Right renal pelvis (tissue), 4 donors: Measurements from ENCODE around the gene C1orf174. TPM values are rescaled to one million over a fixed set of nuclear protein-coding genes. Genes with fewer than 3 reads are reported as not detected.

Source experiments
- DNase-seq, 4 donors: peaks; one replicate each; pipeline ENCODE4 v3.0.0-alpha.2; 2013; ENCODE audit warnings: low read depth in 4 of 4, low spot score in 3 of 4, missing footprints in 1 of 4
- polyA plus RNA-seq, 4 donors: library from polyadenylated mRNA; unstranded; fragments of 120-200 nt; gene quantifications; one replicate each; pipeline ENCODE4 v1.2.1, GENCODE V29; 2013; ENCODE audit not compliant: insufficient read length in 4 of 4

Gene C1orf174
- polyA plus RNA-seq, result 10 to 100 TPM; 25.1 to 31.2 (median 29.3) TPM

- peak; percentile 97 to 99 (median 98) for DNase-seq
Observed at GRCh38 chr1:3900150-3900968, at the start of gene C1orf174. C1orf174 (minus strand) TSS chr1:3900272; CDS start chr1:3900186, 86 bp downstream.

GRCh38 chr1:3948344-3948743 is 48.3 kb upstream of the C1orf174 start:
- DNase-seq, result no peak

- no peak for DNase-seq
Observed at GRCh38 chr1:3945916-3946840, 46.1 kb upstream of the C1orf174 start.

DNA sequence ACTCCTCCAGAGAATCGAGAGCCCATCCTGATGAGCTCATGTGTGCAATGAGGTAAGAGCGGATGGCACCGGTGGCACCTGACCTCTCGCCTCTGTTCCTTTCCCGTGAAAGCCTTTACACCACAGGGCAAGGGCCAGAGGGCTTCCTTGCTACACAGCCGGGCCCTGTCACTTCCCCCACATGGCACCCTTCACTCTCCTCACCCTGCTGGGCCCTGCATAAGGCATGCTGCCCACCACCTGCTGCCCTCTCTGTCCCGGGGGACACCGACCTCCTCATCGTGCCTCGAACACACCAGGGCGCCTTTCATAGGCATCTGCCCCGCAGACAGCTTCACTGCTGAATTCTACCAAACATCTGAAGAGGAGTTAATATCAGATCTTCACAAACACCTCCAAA is 45.1 kb upstream of the C1orf174 start:
- DNase-seq, result no peak

- no peak for DNase-seq
Observed at GRCh38 chr1:3944578-3945125, 44.6 kb upstream of the C1orf174 start.

DNA sequence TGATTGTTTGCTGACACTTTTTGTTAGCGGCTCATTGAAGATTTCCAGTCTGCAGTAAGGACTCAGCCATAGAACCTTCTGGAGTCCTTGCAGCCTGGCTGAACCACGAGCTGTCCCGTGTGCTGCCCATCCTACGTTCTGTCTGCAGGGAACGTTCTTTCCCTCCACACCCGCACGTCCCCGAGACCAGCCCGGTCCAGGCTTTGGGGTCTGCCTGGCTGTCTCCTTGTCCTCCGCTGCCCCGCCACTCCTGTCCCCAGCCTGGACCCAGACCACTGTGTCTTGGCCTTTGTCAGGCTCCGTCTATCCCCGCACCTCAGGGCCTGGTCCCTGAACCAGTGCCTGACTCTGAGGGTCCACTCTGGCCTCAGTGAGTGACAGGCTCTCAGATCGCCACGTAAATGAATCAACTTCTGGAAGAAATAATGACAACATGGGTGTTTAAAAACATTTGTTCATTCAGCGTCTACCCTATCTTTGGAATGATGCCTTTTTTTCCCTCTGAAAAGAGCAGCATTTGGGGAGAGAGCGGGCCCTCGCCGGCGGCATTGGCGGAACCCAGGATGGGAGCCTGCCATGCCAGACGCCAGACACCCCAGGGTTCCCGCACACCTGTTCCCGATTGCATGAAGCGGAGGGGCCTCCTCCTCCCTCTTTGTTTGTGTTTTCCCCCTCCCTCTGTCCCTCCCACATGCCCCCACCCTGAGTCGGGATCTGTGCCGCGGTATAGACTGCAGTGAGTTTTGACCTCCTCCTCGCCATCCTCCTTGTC is 43.9 kb upstream of the C1orf174 start:
- no peak for DNase-seq

- DNase-seq, result no peak
Observed at GRCh38 chr1:3943123-3943431, 43.0 kb upstream of the C1orf174 start.

- DNase-seq, result no peak
Observed at GRCh38 chr1:3942416-3943122, 42.5 kb upstream of the C1orf174 start.

- DNase-seq, result no peak
Observed at GRCh38 chr1:3940754-3941345, 40.8 kb upstream of the C1orf174 start.

- no peak for DNase-seq
Observed at GRCh38 chr1:3940081-3940753, 40.1 kb upstream of the C1orf174 start.

DNA sequence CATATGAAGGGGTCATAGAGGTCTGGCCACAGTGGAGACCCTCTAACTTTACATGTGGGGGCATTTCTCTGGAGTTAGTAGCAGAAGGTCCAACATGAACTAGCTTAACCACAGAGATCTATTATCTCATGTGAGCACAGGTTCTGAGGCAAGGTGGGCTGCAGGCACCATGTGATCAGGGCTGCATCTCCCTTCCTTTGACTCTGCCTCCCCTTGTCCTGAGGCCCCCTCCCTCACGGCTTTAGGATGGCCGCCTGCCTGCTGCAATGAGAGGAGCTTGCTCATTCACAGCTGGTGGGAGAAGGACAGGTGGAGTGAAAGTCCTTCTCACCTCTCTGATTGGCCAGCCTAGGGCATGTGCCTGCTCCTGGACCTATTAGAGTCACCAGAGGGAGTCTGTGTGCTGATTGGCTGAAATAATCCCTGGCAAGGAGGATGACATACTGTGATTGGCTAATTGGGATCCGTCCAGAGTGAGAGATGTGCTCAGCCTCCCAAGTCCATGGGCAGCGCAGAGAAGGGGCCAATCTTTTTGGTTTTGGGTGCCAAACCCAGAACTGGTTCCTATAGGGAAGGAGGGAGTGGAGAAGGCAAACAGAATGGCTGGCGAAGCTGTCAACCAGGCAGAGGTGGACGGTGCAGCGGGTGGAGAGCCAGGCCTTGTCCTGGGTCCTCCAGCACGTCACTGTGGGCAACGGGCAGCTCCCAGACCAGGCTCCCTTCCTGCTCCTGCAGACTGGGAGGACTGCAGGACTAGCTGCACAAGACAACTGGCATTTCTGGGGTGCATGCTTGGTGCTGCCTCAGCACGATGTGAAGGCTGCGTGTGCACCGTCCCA is 39.4 kb upstream of the C1orf174 start:
- DNase-seq, result no peak

GRCh38 chr1:3932156-3932919 is 32.3 kb upstream of the C1orf174 start:
- no peak for DNase-seq

- no peak for DNase-seq
Observed at GRCh38 chr1:3931007-3931912, 31.2 kb upstream of the C1orf174 start.

DNA sequence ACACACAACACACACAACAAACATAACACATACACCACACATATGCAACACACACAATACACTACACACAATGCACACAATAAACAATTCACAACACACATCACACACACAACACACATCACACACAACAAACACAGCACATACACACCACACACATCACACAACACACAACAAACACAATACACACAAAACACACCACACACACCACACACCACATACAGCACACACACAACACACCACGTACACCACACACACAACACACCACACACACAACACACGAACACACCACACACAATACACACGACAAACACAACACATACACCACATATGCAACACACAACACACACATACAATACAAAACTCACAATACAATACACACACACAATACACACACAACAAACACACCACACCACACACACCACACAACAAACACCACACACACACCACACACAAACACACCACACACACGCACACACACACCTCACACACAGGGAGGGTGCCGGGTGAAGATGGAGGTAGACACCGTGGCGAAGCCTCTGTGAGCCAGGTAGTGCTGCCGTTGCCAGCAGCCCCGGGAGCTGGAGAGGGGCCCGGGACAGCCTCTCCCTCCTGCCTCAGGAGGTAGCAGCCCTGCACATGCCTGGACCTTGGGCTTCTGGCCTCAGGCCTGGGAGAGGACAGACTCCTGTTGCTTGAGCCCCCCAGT is 30.4 kb upstream of the C1orf174 start:
- no peak for DNase-seq

DNA sequence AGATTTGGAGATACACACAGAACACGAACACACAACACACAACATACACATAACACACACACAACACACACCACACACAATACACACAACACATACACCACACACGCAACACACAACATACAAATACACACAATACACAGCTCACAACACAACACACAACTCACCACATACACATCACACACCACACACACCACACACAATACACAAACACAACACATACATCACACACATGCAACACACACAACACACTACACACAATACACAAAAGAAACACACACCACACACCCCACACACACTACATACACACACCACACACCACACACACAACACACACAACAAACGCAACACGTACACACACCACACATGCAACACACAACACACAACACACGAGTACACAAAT is 29.1 kb upstream of the C1orf174 start:
- no peak for DNase-seq

DNA sequence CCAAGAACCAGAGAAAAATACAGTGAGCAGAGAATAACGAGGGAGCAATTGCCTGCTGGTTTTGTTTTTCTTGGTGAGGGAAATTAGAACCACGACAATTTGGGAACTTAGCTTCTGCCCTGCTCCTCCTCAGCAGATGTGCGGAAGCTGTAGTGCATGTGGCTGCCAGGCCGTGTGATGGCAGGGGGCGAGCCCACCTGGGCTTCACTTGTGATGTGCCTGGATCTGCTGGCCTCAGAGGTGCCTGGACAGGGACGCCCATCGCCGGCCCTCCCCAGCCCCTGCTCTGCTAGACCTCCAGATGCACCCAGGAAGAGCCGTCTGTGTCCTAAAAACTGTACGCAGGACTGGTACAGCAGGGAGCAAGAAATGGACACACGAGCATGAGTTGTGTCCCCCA is 28.5 kb upstream of the C1orf174 start:
- DNase-seq, result no peak
